Thyroid gland (tissue), 4 donors: ENCODE data around the gene CXorf58. TPM values are rescaled to one million over a fixed set of nuclear protein-coding genes. Genes with fewer than 3 reads are reported as not detected.
"Not testable (repeated sequence)": the region's sequence is repeated elsewhere in the genome, so short reads cannot be mapped to it uniquely, and the experiment has no call there.

Experiments
- DNase-seq, 2 donors: peaks; one replicate each; pipeline ENCODE4 v3.0.0-alpha.2; 2019
- H3K27ac ChIP-seq, 3 donors: fragments of 200-600 bp; sonication (generic); 1 replicate in 2 of 3; 2 replicates in 1 of 3; pipeline ENCODE4 v1.5.1; 2016 to 2019; ENCODE audit warnings: mild to moderate bottlenecking in 1 of 3, moderate library complexity in 1 of 3
- H3K27me3 ChIP-seq: fragments of 200-600 bp; sonication (generic); one replicate; pipeline ENCODE4 v1.5.1; 2019
- H3K36me3 ChIP-seq, 2 donors: fragments of 200-600 bp; sonication (generic); one replicate each; pipeline ENCODE4 v1.5.1; 2016 to 2019
- H3K4me1 ChIP-seq, 2 donors: fragments of 200-600 bp; sonication (generic); one replicate each; pipeline ENCODE4 v1.5.1; 2017 to 2019
- H3K4me3 ChIP-seq, 3 donors: fragments of 200-600 bp; sonication (generic); replicated peaks in 1 of 3; 1 replicate in 2 of 3; 2 replicates in 1 of 3; pipeline ENCODE4 v1.5.1; 2016; ENCODE audit warnings: mild to moderate bottlenecking in 1 of 3
- H3K9me3 ChIP-seq: fragments of 200-600 bp; sonication (generic); one replicate; pipeline ENCODE4 v1.5.1; 2017
- CTCF ChIP-seq, 6 experiments: fragments of 200-600 bp in 3 of 6; fragments of 450-650 bp in 3 of 6; sonication (generic) in 3 of 6; IDR thresholded peaks; one replicate each; pipeline ENCODE4 v1.5.1; 2016 to 2019; ENCODE audit warnings: antibody characterized with exemption in 6 of 6, mild to moderate bottlenecking in 2 of 6, inconsistent platforms in 1 of 6, moderate library complexity in 1 of 6
- POLR2A ChIP-seq, 2 donors: fragments of 450-650 bp; IDR thresholded peaks; one replicate each; pipeline ENCODE4 v1.6.1; 2017; ENCODE audit warnings: antibody characterized with exemption in 2 of 2, mild to moderate bottlenecking in 2 of 2, moderate library complexity in 1 of 2
- WGBS, 2 donors: methylation state at CpG; one replicate each; pipeline ENCODE4 v1.1.5; 2017; 5-methylcytosine and 5-hydroxymethylcytosine counted together
- intact Hi-C: fragments of 100-400 bp; cut with DNase I; formaldehyde crosslinking; loops from one replicate; pipeline ENCODE4 v1.15.1; 2023
- total RNA-seq, 4 donors: library from RNA; depleted of rRNA; stranded (reverse); fragments of >200 nt; gene quantifications; one replicate each; pipeline ENCODE4 v1.2.3, GENCODE V29; 2016

Gene CXorf58
- total RNA-seq, 4 donors from 2014 or later, result 0.40 TPM; not detected in 3

GRCh38 chrX:23952984-23953907, 45.4 kb downstream of the CXorf58 start:
- DNase-seq, result no peak
- H3K9me3 ChIP-seq, result no peaks in the 10 kb centered on the region
- H3K4me3 ChIP-seq, result no peak overlapping the region
- H3K27me3 ChIP-seq, result no peaks in the 10 kb centered on the region
- H3K36me3 ChIP-seq, result no peaks in the 10 kb centered on the region
- no peak overlapping the region for H3K27ac ChIP-seq
- H3K4me1 ChIP-seq, result no peaks in the 10 kb centered on the region
- intact Hi-C loops, result no loop called here
- 21 to 30% methylated on average over 9 of the region's 9 CpGs for WGBS, 2 donors
- no peak for TF ChIP-seq POLR2A (IDR thresholded peaks at IDR 0.05)

DNA sequence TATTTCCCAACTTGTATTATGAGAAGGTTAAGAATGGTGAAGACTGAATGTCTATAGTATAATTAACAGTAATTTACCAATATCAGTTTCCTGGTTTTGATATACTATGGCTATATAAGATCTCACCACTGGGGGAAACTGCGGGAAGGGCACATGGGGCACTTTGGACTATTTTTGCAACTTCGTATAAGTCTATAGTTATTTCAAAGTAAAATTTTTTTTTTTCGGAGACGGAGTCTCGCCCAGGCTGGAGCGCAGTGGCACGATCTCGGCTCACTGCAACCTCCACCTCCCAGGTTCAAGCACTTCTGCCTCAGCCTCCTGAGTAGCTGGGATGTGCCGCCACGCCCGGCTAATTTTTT, 46.1 kb downstream of the CXorf58 start:
- WGBS, 2 donors, result 91 to 94% methylated on average over 11 of the region's 11 CpGs
- Histone ChIP-seq H3K36me3 (no peaks in the 10 kb centered on the region), H3K9me3 (no peaks in the 10 kb centered on the region), H3K27me3 (no peaks in the 10 kb centered on the region), H3K4me3 (no peak overlapping the region), H3K4me1 (no peaks in the 10 kb centered on the region), H3K27ac (no peak overlapping the region)
- intact Hi-C loops, result no loop called here
- no peak for DNase-seq
- no peak for TF ChIP-seq POLR2A (IDR thresholded peaks at IDR 0.05)
- no peak for TF ChIP-seq CTCF (IDR thresholded peaks at IDR 0.05)

GRCh38 chrX:23954396-23954795, 46.6 kb downstream of the CXorf58 start:
- Histone ChIP-seq H3K4me3 (no peak overlapping the region), H3K36me3 (no peaks in the 10 kb centered on the region), H3K4me1 (no peaks in the 10 kb centered on the region), H3K9me3 (no peaks in the 10 kb centered on the region), H3K27ac (no peak overlapping the region), H3K27me3 (no peaks in the 10 kb centered on the region)
- TF ChIP-seq CTCF (IDR thresholded peaks at IDR 0.05) (no peak), POLR2A (IDR thresholded peaks at IDR 0.05) (no peak)
- no peak for DNase-seq
- 92 to 93% methylated on average over 4 of the region's 4 CpGs for WGBS, 2 donors
- intact Hi-C loops, result no loop called here

DNA sequence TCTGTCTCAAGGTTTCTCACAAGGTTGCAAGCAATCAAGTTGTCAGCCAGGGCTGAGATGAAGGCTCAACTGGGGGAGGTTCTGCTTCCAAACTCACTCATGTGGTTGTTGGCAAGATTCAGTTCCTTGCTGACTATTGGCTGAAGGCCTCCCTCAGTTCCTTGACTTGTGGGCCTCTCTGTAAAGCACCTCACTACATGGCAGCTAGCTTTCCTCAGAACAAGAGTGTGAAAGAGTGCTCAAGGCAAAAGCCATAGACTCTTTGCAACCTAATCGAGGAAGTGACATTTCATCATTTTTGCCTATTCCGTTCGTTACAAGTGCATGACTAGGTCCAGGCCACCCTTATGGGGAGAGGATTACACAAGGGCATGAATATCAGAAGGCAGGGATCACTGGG, 52.0 kb downstream of the CXorf58 start:
- Histone ChIP-seq H3K27ac (no peak overlapping the region), H3K36me3 (no peaks in the 10 kb centered on the region), H3K9me3 (no peaks in the 10 kb centered on the region), H3K27me3 (no peaks in the 10 kb centered on the region), H3K4me1 (no peaks in the 10 kb centered on the region), H3K4me3 (no peak overlapping the region)
- 80 to 95% methylated on average over 3 of the region's 3 CpGs for WGBS, 2 donors
- TF ChIP-seq CTCF (IDR thresholded peaks at IDR 0.05), result no peak
- TF ChIP-seq POLR2A (IDR thresholded peaks at IDR 0.05), result no peak
- peak in 1 of 2 donors; percentile 5 for DNase-seq
- intact Hi-C loops, result no loop called here

DNA sequence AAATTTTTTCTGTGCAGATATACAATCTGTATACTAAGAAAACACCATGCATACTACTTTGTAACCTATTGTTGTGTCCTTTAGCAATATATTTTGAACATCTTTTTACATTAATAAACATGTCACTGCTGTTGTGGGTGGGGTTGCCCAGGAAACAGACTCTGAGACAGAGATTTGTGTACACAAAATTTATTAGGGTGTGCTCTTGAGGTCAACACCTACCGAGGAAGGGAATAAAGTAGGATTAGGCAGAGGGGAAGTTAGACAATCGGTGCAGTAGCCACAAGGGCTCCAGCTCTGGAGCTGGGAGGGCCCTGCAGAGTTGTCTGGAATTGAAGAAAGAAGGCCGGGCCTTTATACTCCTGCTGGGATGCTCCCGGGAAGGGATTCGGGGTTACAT, 56.4 kb downstream of the CXorf58 start:
- Histone ChIP-seq H3K27me3 (no peaks in the 10 kb centered on the region), H3K27ac (no peak overlapping the region), H3K9me3 (no peaks in the 10 kb centered on the region), H3K4me3 (no peak overlapping the region), H3K4me1 (no peaks in the 10 kb centered on the region), H3K36me3 (no peaks in the 10 kb centered on the region)
- intact Hi-C loops, result no loop called here
- DNase-seq, result no peak
- WGBS, 2 donors, result 62 to 77% methylated on average over 5 of the region's 5 CpGs
- TF ChIP-seq POLR2A (IDR thresholded peaks at IDR 0.05), result no peak
- no peak for TF ChIP-seq CTCF (IDR thresholded peaks at IDR 0.05)

GRCh38 chrX:23965630-23966029, 57.8 kb downstream of the CXorf58 start:
- H3K9me3 ChIP-seq, H3K4me3 ChIP-seq, H3K36me3 ChIP-seq, H3K4me1 ChIP-seq, H3K27ac ChIP-seq, intact Hi-C loops, DNase-seq, H3K27me3 ChIP-seq: not testable (repeated sequence)
- WGBS, 2 donors, result 88 to 93% methylated on average over 8 of the region's 8 CpGs
